Cardiac muscle cell (in vitro differentiated cells and primary cell): ENCODE measurements around the gene IFNGR1. TPM values are rescaled to one million over a fixed set of nuclear protein-coding genes. Genes with fewer than 3 reads are reported as not detected.

Experiments
- DNase-seq, 2 donors: peaks; one replicate each; pipeline versions ENCODE4 v3.0.0 to v3.0.0-alpha.2; 2010 to 2017; ENCODE audit warnings: low read depth in 1 of 2, low spot score in 1 of 2
- H3K27ac ChIP-seq: fragments of 200-600 bp; sonication (generic); 2 replicates; pipeline ENCODE4 v1.5.1; 2016
- H3K27me3 ChIP-seq: fragments of 200-600 bp; sonication (generic); 2 replicates; pipeline ENCODE4 v1.6.0; 2016; ENCODE audit warnings: control low read depth
- H3K36me3 ChIP-seq: fragments of 200-600 bp; sonication (generic); 2 replicates; pipeline ENCODE4 v1.5.1; 2016; ENCODE audit warnings: control low read depth
- H3K4me1 ChIP-seq: fragments of 200-600 bp; sonication (generic); 2 replicates; pipeline ENCODE4 v1.8.1; 2017; ENCODE audit warnings: low read depth, mild to moderate bottlenecking, mixed run types
- H3K4me3 ChIP-seq: fragments of 200-600 bp; sonication (generic); 2 replicates; pipeline ENCODE4 v1.5.1; 2016; ENCODE audit warnings: mild to moderate bottlenecking
- H3K9me3 ChIP-seq: fragments of 200-600 bp; sonication (generic); 2 replicates; pipeline ENCODE4 v1.5.1; 2017; ENCODE audit warnings: low read depth, mild to moderate bottlenecking, control low read depth
- CTCF ChIP-seq: IDR thresholded peaks from 2 replicates; pipeline ENCODE4 v1.5.1; 2012; ENCODE audit warnings: low read depth, mild to moderate bottlenecking, low read length
- polyA plus RNA-seq: library from polyadenylated mRNA; unstranded; fragments of >200 nt; fragmentation: Nextera tagmentation; extraction: Ambion mirVana; gene quantifications from 2 replicates; pipeline ENCODE4 v1.2.1, GENCODE V29; 2016
- total RNA-seq: library from RNA; depleted of rRNA; stranded (reverse); fragments of >200 nt; gene quantifications from 2 replicates; pipeline ENCODE4 v1.2.3, GENCODE V29; 2016

IFNGR1 gene
- total and polyA plus RNA-seq, 2 experiments from 2014 or later = 23.2 to 36.9 TPM

DNA sequence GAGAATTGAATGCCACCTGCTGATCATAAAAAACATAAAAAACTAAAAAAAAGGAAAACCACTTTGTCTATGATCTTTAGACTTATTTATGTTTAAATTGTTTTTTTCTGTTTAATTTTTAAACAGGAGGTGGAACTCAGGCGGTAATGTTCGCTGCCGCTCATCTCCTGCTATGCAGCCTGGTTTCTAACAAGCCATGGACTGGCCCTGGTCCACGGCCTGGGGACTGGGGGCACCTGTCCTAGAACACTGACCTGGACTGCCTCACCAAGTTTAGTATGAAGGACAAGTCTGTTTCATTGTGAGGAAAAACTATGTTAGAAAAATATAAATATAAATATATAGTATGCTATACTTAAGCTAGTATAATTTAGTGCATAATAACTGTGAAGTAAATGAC, 27.0 kb upstream of the IFNGR1 start:
- Histone ChIP-seq H3K4me3 (no peak overlapping the region), H3K27me3 (no peaks in the 10 kb centered on the region), H3K9me3 (no peaks in the 10 kb centered on the region), H3K4me1 (no peaks in the 10 kb centered on the region), H3K36me3 (no peaks in the 10 kb centered on the region), H3K27ac (no peak overlapping the region)
- DNase-seq = no peak
- no peak for TF ChIP-seq CTCF

DNA sequence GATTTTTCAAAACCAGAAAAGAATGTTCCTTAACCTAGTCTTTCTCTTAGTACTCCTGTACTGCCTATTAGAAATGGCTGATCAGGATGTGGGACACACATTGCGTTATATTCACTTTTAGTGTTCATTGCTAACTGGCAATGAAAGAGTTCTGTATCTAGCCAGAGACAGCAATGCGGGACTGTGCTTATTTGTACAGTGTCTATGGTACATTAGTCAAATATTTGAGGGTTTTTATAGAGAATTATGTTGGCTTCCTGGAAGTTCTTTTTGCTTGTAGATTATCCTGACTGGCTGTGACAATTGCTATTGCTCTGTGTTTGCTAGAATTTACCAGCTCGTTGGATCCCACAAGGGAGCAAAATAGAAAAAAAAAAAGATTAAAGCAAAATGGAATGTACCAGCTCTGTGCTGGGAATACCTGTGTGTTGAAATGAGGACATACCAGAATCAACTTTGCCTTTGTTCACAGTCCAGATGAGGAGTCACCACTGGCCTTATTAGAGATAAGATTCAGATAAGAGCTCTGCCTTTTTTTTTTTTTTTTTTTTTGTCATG, 22.4 kb upstream of the IFNGR1 start:
- Histone ChIP-seq H3K27me3 (no peaks in the 10 kb centered on the region), H3K27ac (no peak overlapping the region), H3K4me1 (no peaks in the 10 kb centered on the region), H3K9me3 (no peaks in the 10 kb centered on the region), H3K36me3 (no peaks in the 10 kb centered on the region), H3K4me3 (no peak overlapping the region)
- TF ChIP-seq CTCF = no peak
- DNase-seq = peak in 1 of 2 donors; percentile 65

GRCh38 chr6:137240168-137240567, 21.0 kb upstream of the IFNGR1 start:
- no peak for TF ChIP-seq CTCF
- Histone ChIP-seq H3K4me3 (no peak overlapping the region), H3K27ac (no peak overlapping the region), H3K36me3 (no peaks in the 10 kb centered on the region), H3K27me3 (no peaks in the 10 kb centered on the region), H3K4me1 (no peaks in the 10 kb centered on the region), H3K9me3 (no peaks in the 10 kb centered on the region)
- peak in 1 of 2 donors; percentile 95 for DNase-seq

DNA sequence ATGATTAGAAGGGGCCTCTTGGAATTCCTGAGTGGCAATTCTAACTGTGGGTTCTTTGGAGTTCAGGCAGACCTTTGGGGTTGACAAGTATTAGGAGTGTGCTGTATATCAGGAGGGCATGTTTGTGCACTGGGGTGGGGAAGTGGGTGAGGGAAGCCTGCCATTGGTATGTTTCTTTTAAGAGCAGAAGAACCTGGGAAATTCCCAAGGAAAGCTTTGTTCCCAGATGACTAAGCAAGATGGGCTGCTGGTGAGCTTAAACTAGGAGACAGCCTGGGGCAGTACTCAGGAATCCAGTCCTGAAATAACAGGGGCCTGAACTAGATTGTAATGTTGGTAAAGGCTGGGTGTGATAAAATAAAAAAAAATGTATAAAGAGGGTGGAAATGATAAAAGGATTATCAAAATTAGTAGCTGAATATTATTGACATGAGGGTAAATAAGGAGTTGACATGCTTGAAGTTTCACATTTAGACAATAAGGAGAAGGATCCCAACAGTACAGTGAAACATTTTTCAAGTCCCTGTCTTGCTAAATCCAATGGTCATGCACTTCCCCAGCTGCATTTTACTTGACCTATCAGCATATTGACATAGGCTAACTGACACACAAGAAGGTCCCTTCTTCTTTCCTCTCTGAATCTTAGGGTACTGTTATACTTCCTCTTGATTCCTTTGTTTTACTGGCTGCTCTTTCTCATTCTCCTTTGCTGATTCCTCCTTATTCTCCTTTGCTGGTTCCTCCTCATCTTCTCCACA, 18.4 kb upstream of the IFNGR1 start:
- Histone ChIP-seq H3K4me1 (no peaks in the 10 kb centered on the region), H3K4me3 (no peak overlapping the region), H3K27ac (no peak overlapping the region), H3K36me3 (no peaks in the 10 kb centered on the region), H3K27me3 (no peaks in the 10 kb centered on the region), H3K9me3 (no peaks in the 10 kb centered on the region)
- no peak for TF ChIP-seq CTCF
- peak in 1 of 2 donors; percentile 71 for DNase-seq

DNA sequence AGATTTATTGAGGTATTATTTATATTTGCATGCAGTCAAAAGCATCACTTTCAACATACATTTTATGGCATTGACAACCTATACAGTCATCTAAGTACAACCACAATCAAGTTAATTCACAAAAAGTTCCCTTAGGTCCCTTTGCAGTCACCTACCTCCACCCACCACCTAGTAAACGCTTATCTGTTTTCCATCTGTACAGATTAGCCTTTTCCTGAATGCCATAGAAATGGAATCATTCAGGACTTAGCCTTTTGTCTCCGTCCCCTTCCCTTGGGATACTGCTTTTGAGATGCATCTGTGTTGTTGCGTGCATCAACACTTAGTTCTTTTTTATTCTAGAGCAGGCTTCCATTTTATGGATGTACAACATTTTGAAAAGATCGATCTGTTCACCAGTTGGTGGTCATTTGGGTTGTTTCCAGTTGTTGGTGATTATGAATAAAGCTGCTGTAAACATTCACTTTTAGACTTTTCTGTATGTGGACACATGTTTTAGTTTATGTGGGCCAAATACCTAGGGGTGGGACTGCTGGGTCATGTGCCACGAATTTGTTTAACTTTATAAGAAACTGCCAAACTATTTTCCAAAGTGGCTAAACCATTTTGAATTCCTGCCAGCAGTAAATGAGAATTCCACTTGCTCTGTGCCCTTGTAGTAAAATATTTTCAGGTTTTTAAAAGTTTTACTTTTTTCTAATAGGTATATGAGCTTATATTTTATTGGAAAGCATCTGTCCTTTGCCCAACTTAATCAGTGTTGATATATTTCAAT, 17.6 kb upstream of the IFNGR1 start:
- Histone ChIP-seq H3K4me3 (no peak overlapping the region), H3K27ac (no peak overlapping the region), H3K9me3 (no peaks in the 10 kb centered on the region), H3K4me1 (no peaks in the 10 kb centered on the region), H3K36me3 (no peaks in the 10 kb centered on the region), H3K27me3 (no peaks in the 10 kb centered on the region)
- no peak for TF ChIP-seq CTCF
- DNase-seq = no peak
